ENCODE data around the gene CD3E.

CD3E gene

GRCh38 chr11:118321386-118322082 lies 17.0 kb downstream of the CD3E start:
- DNase-seq (ENCODE audit: low read depth in 1 of 2, low spot score in 1 of 2): no peak

GRCh38 chr11:118322721-118323120 lies 18.2 kb downstream of the CD3E start:
- DNase-seq (ENCODE audit: low read depth in 1 of 2, low spot score in 1 of 2): no peak

GRCh38 chr11:118325283-118325682 lies 20.8 kb downstream of the CD3E start:
- no peak for DNase-seq (ENCODE audit: low read depth in 1 of 2, low spot score in 1 of 2)

- DNase-seq (ENCODE audit: low read depth in 1 of 2, low spot score in 1 of 2): no peak
Observed at GRCh38 chr11:118328745-118329144, 24.2 kb downstream of the CD3E start.

GRCh38 chr11:118334745-118335144 lies 30.2 kb downstream of the CD3E start:
- no peak for DNase-seq (ENCODE audit: low read depth in 1 of 2, low spot score in 1 of 2)

- peak; percentile 55 to 76 for DNase-seq (ENCODE audit: low read depth in 1 of 2, low spot score in 1 of 2)
Observed at GRCh38 chr11:118338637-118339061, 34.1 kb downstream of the CD3E start.

- no peak for DNase-seq (ENCODE audit: low read depth in 1 of 2, low spot score in 1 of 2)
Observed at GRCh38 chr11:118339281-118339961, 34.9 kb downstream of the CD3E start.

- no peak for DNase-seq (ENCODE audit: low read depth in 1 of 2, low spot score in 1 of 2)
Observed at GRCh38 chr11:118340449-118340848, 35.9 kb downstream of the CD3E start.

- no peak for DNase-seq (ENCODE audit: low read depth in 1 of 2, low spot score in 1 of 2)
Observed at GRCh38 chr11:118341261-118341660, 36.7 kb downstream of the CD3E start.

- DNase-seq (ENCODE audit: low read depth in 1 of 2, low spot score in 1 of 2): no peak
Observed at GRCh38 chr11:118341815-118342489, 37.4 kb downstream of the CD3E start.

- DNase-seq (ENCODE audit: low read depth in 1 of 2, low spot score in 1 of 2): peak in 1 of 2 donors; percentile 40
Observed at GRCh38 chr11:118342503-118343161, 38.1 kb downstream of the CD3E start, which contains the start of gene CD3D. TSS of gene CD3D (minus strand) at chr11:118342705. CDS start at chr11:118342607, 98 bp downstream.

GRCh38 chr11:118343248-118343647 lies 38.7 kb downstream of the CD3E start:
- DNase-seq (ENCODE audit: low read depth in 1 of 2, low spot score in 1 of 2): no peak

- DNase-seq (ENCODE audit: low read depth in 1 of 2, low spot score in 1 of 2): peak; percentile 45 to 58
Observed at GRCh38 chr11:118343981-118344515, 39.5 kb downstream of the CD3E start, which contains the start of gene CD3G. TSS of gene CD3G (plus strand) at chr11:118344344. CDS start at chr11:118344424, 80 bp downstream.

- no peak for DNase-seq (ENCODE audit: low read depth in 1 of 2, low spot score in 1 of 2)
Observed at GRCh38 chr11:118349475-118349874, 44.9 kb downstream of the CD3E start.

GRCh38 chr11:118353084-118353710 lies 48.7 kb downstream of the CD3E start:
- DNase-seq (ENCODE audit: low read depth in 1 of 2, low spot score in 1 of 2): no peak

- no peak for DNase-seq (ENCODE audit: low read depth in 1 of 2, low spot score in 1 of 2)
Observed at GRCh38 chr11:118358071-118358470, 53.5 kb downstream of the CD3E start.

- DNase-seq (ENCODE audit: low read depth in 1 of 2, low spot score in 1 of 2): peak; percentile 94 to 97
Observed at GRCh38 chr11:118359295-118359958, 54.9 kb downstream of the CD3E start, which contains the start of gene UBE4A. TSS of gene UBE4A (plus strand) at chr11:118359600. CDS start at chr11:118365081, 5,481 bp downstream.

- no peak for DNase-seq (ENCODE audit: low read depth in 1 of 2, low spot score in 1 of 2)
Observed at GRCh38 chr11:118364956-118365615, 60.6 kb downstream of the CD3E start.

Measured in stimulated activated CD4-positive, alpha-beta T cell treated with anti-CD3 and anti-CD28 coated beads, Interleukin-15, amount 100 ng/mL, for 1 hour (primary cell).